H1 (cell line): Measurements from ENCODE around the gene GFPT1. TPM values are rescaled to one million over a fixed set of nuclear protein-coding genes. Genes with fewer than 3 reads are reported as not detected.

ENCODE experiments used
- CTCF ChIA-PET: fragments of 300-600 bp; sonication (Branson Sonifier 250); formaldehyde crosslinking; loops from one replicate; lab custom pipeline; 2021; ENCODE audit not compliant: partially characterized antibody; lab: Charles Lee
- POLR2A ChIA-PET: fragments of 300-600 bp; sonication (Branson Sonifier 250); formaldehyde crosslinking; loops from one replicate; lab custom pipeline; 2021; ENCODE audit warnings: inconsistent platforms; ENCODE audit not compliant: partially characterized antibody; lab: Charles Lee
- DNase-seq, 2 experiments: peaks; one replicate each; pipeline versions ENCODE4 v3.0.0 to v3.0.0-alpha.2; 2010 to 2022; ENCODE audit warnings: low spot score in 2 of 2, low read depth in 1 of 2, mixed read lengths in 1 of 2
- FAIRE-seq: peaks from 2 replicates; lab custom pipeline; 2011; peaks lifted over from hg19 to GRCh38; lab: Jason Lieb, UNC
- H2AFZ ChIP-seq: 2 replicates; pipeline ENCODE4 v1.8.1; 2012; ENCODE audit warnings: low read length, inconsistent platforms
- H2AK5ac ChIP-seq: 2 replicates; pipeline ENCODE4 v1.6.1; 2013; ENCODE audit warnings: low read depth, low read length
- H2BK120ac ChIP-seq: replicated peaks from 2 replicates; pipeline ENCODE3; 2013; ENCODE audit warnings: low read depth, low read length, inconsistent platforms
- H2BK12ac ChIP-seq: 2 replicates; pipeline ENCODE4 v1.6.1; 2013; ENCODE audit warnings: low read depth, low read length
- H2BK15ac ChIP-seq: 2 replicates; pipeline ENCODE4 v1.6.1; 2013; ENCODE audit warnings: low read length
- H2BK20ac ChIP-seq: 2 replicates; pipeline ENCODE4 v1.6.1; 2013; ENCODE audit warnings: low read length
- H2BK5ac ChIP-seq: 2 replicates; pipeline ENCODE4 v1.6.1; 2013; ENCODE audit warnings: low read depth, low read length
- H3K14ac ChIP-seq: 2 replicates; pipeline ENCODE4 v1.6.1; 2013; ENCODE audit warnings: inconsistent platforms; ENCODE audit not compliant: insufficient read length
- H3K18ac ChIP-seq: 2 replicates; pipeline ENCODE4 v1.6.1; 2013; ENCODE audit warnings: low read length; ENCODE audit errors: extremely low read depth
- H3K23ac ChIP-seq: 2 replicates; pipeline ENCODE4 v1.6.1; 2013; ENCODE audit warnings: inconsistent platforms; ENCODE audit not compliant: insufficient read length
- H3K23me2 ChIP-seq: 2 replicates; pipeline ENCODE4 v1.6.1; 2013; ENCODE audit warnings: low read depth, low read length
- H3K27ac ChIP-seq: 2 replicates; pipeline ENCODE4 v1.6.1; 2011; ENCODE audit warnings: low read depth, low read length, inconsistent platforms
- H3K27me3 ChIP-seq, 4 experiments: replicated peaks in 1 of 4; 1 replicate in 1 of 4; 2 replicates in 3 of 4; pipeline versions ENCODE4 v1.6.1 to v1.8.1; 2011 to 2013; ENCODE audit warnings: low read length in 3 of 4, mild to moderate bottlenecking in 3 of 4, inconsistent platforms in 2 of 4, mixed read lengths in 2 of 4, moderate library complexity in 1 of 4; ENCODE audit not compliant: control insufficient read depth in 3 of 4, insufficient read depth in 3 of 4; ENCODE audit errors: extremely low read depth in 1 of 4
- H3K36me3 ChIP-seq, 4 experiments: 2 replicates each; pipeline versions ENCODE4 v1.6.1 to v1.8.1; 2011 to 2013; ENCODE audit warnings: mild to moderate bottlenecking in 4 of 4, low read length in 3 of 4, moderate library complexity in 2 of 4, control low read depth in 1 of 4, inconsistent platforms in 1 of 4; ENCODE audit not compliant: insufficient read depth in 4 of 4, control insufficient read depth in 2 of 4
- H3K4ac ChIP-seq: replicated peaks from 2 replicates; pipeline ENCODE3; 2013; ENCODE audit warnings: low read length, low read depth, mixed read lengths, inconsistent platforms; ENCODE audit not compliant: insufficient read length
- H3K4me1 ChIP-seq, 4 experiments: replicated peaks in 1 of 4; 1 replicate in 1 of 4; 2 replicates in 3 of 4; pipeline versions ENCODE4 v1.6.1 to v1.8.1; 2011 to 2013; ENCODE audit warnings: low read length in 3 of 4, inconsistent platforms in 2 of 4, mixed read lengths in 1 of 4; ENCODE audit not compliant: insufficient read depth in 4 of 4, control insufficient read depth in 3 of 4
- H3K4me2 ChIP-seq, 2 experiments: 2 replicates each; pipeline versions ENCODE4 v1.6.1 to v1.8.1; 2011 to 2013; ENCODE audit warnings: low read depth in 2 of 2, low read length in 2 of 2, control low read depth in 1 of 2, inconsistent platforms in 1 of 2, mild to moderate bottlenecking in 1 of 2; ENCODE audit not compliant: insufficient read depth in 1 of 2
- H3K4me3 ChIP-seq, 4 experiments: fragments of 200-600, 300-600 bp in 1 of 4; sonication (generic), shearing (Covaris generic), sonication (Bioruptor Twin) in 1 of 4; 2 replicates each; pipeline versions ENCODE4 v1.5.1 to v1.8.1; 2011 to 2016; ENCODE audit warnings: low read length in 4 of 4, low read depth in 3 of 4, control low read depth in 2 of 4, inconsistent platforms in 2 of 4, mild to moderate bottlenecking in 2 of 4, mixed read lengths in 1 of 4, moderate library complexity in 1 of 4; ENCODE audit not compliant: insufficient read depth in 2 of 4; ENCODE audit errors: extremely low read depth in 1 of 4
- H3K56ac ChIP-seq: replicated peaks from 2 replicates; pipeline ENCODE3; 2013; ENCODE audit warnings: low read depth, mild to moderate bottlenecking, mixed read lengths, low read length, inconsistent platforms; ENCODE audit not compliant: insufficient read length
- H3K79me1 ChIP-seq: 2 replicates; pipeline ENCODE4 v1.6.1; 2013; ENCODE audit warnings: low read depth, low read length, control low read depth
- H3K79me2 ChIP-seq, 2 experiments: 2 replicates each; pipeline versions ENCODE4 v1.6.1 to v1.8.1; 2012 to 2013; ENCODE audit warnings: low read length in 2 of 2, mild to moderate bottlenecking in 2 of 2, inconsistent platforms in 1 of 2; ENCODE audit not compliant: insufficient read depth in 2 of 2, control insufficient read depth in 1 of 2
- H3K9ac ChIP-seq, 4 experiments: replicated peaks in 1 of 4; 1 replicate in 1 of 4; 2 replicates in 3 of 4; pipeline versions ENCODE4 v1.6.1 to v1.8.1; 2011 to 2013; ENCODE audit warnings: low read depth in 3 of 4, low read length in 3 of 4, control low read depth in 2 of 4, mild to moderate bottlenecking in 2 of 4, moderate library complexity in 2 of 4, inconsistent platforms in 1 of 4; ENCODE audit errors: extremely low read depth in 1 of 4
- H3K9me3 ChIP-seq, 2 experiments: 2 replicates each; pipeline versions ENCODE4 v1.6.1 to v1.8.1; 2012 to 2013; ENCODE audit warnings: mild to moderate bottlenecking in 2 of 2, moderate library complexity in 2 of 2, control low read depth in 1 of 2, inconsistent platforms in 1 of 2, low read depth in 1 of 2, low read length in 1 of 2, mixed read lengths in 1 of 2; ENCODE audit not compliant: insufficient read depth in 2 of 2
- H4K20me1 ChIP-seq, 2 experiments: replicated peaks in 1 of 2; 2 replicates each; pipeline versions ENCODE3 to v1.8.1; 2011 to 2013; ENCODE audit warnings: inconsistent platforms in 2 of 2, low read length in 2 of 2, mild to moderate bottlenecking in 1 of 2; ENCODE audit not compliant: insufficient read depth in 2 of 2, control insufficient read depth in 1 of 2
- H4K5ac ChIP-seq: 2 replicates; pipeline ENCODE4 v1.6.1; 2013; ENCODE audit warnings: low read length, low read depth, mixed read lengths, inconsistent platforms; ENCODE audit not compliant: insufficient read length
- H4K8ac ChIP-seq: 2 replicates; pipeline ENCODE4 v1.8.0; 2013; ENCODE audit warnings: mild to moderate bottlenecking, moderate library complexity, low read length, inconsistent platforms; ENCODE audit not compliant: insufficient read depth; ENCODE audit errors: extremely low read depth
- H4K91ac ChIP-seq: replicated peaks from 2 replicates; pipeline ENCODE3; 2013; ENCODE audit warnings: low read length, mixed read lengths, inconsistent platforms; ENCODE audit not compliant: insufficient read length
- BACH1 ChIP-seq: IDR thresholded peaks from 2 replicates; pipeline ENCODE4 v1.6.1; 2012; ENCODE audit warnings: low read length, improper control_type of control experiment
- GABPA ChIP-seq: IDR thresholded peaks from 2 replicates; pipeline ENCODE4 v1.6.1; 2011; ENCODE audit warnings: mild to moderate bottlenecking, low read length, moderate library complexity, borderline replicate concordance; ENCODE audit not compliant: insufficient read depth
- HDAC2 ChIP-seq, 2 experiments: fragments of 300-600 bp in 1 of 2; sonication (generic) in 1 of 2; IDR thresholded peaks; 2 replicates each; pipeline ENCODE4 v1.6.1; 2011 to 2012; ENCODE audit warnings: low read depth in 2 of 2, low read length in 2 of 2, mild to moderate bottlenecking in 2 of 2, moderate library complexity in 2 of 2, borderline replicate concordance in 1 of 2, inconsistent platforms in 1 of 2
- JUN ChIP-seq: IDR thresholded peaks from 2 replicates; pipeline ENCODE4 v1.6.1; 2011; ENCODE audit warnings: low read depth, mild to moderate bottlenecking, improper control_type of control experiment, low read length
- NRF1 ChIP-seq: IDR thresholded peaks from 2 replicates; pipeline ENCODE4 v1.6.1; 2011; ENCODE audit warnings: mild to moderate bottlenecking, low read depth, low read length, improper control_type of control experiment
- RNF2 ChIP-seq: fragments of 200-900, 300-1000 bp; sonication (generic); IDR thresholded peaks from 2 replicates; pipeline ENCODE4 v1.7.1; 2016; ENCODE audit warnings: borderline replicate concordance, low read depth, mild to moderate bottlenecking, antibody characterized with exemption, low read length; ENCODE audit not compliant: poor library complexity, severe bottlenecking; ENCODE audit errors: missing control alignments
- SRF ChIP-seq: IDR thresholded peaks from 2 replicates; pipeline ENCODE4 v1.6.1; 2011; ENCODE audit warnings: mild to moderate bottlenecking, low read depth, low read length, moderate library complexity
- WGBS, 2 experiments: shearing (Covaris generic) in 1 of 2; methylation state at CpG; one replicate each; pipeline versions ENCODE4 v1.1.6 to v1.1.7; 2013 to 2015; ENCODE audit warnings: low lambda C conversion rate in 2 of 2, mixed read lengths in 2 of 2, inconsistent platforms in 1 of 2, low coverage in 1 of 2, missing lambda C conversion rate in 1 of 2; ENCODE audit not compliant: insufficient replicate concordance in 2 of 2, insufficient coverage in 1 of 2, insufficient read length in 1 of 2; ENCODE audit errors: extremely low coverage in 1 of 2, missing lambda C conversion rate in 1 of 2; 5-methylcytosine and 5-hydroxymethylcytosine counted together
- polyA plus RNA-seq, 7 experiments: library from polyadenylated mRNA; depleted of rRNA in 3 of 7; stranded (reverse) in 5 of 7; unstranded in 2 of 7; fragments of >200 nt in 5 of 7; fragments of 200-250 nt in 2 of 7; gene quantifications; 1 replicate in 5 of 7; 2 replicates in 1 of 7; 4 replicates in 1 of 7; pipeline versions ENCODE4 v1.2.1 to v1.2.3, GENCODE V29; 2011 to 2013; ENCODE audit warnings: missing spikeins in 2 of 7, mixed read lengths in 2 of 7
- total RNA-seq: library from RNA; stranded (reverse); fragmentation: NEBNext Ultra II Directional; extraction: Animal tissue kit (Norgen Biotek cat#: 25700); gene quantifications from 2 replicates; pipeline ENCODE4 v1.2.1, GENCODE V29; 2021

The GFPT1 gene
- total and polyA plus RNA-seq, 2 of the 8 experiments (the other 6 are each of a cell fraction or from before 2014, with no cell fraction given): 13.3 to 76.2 TPM

DNA sequence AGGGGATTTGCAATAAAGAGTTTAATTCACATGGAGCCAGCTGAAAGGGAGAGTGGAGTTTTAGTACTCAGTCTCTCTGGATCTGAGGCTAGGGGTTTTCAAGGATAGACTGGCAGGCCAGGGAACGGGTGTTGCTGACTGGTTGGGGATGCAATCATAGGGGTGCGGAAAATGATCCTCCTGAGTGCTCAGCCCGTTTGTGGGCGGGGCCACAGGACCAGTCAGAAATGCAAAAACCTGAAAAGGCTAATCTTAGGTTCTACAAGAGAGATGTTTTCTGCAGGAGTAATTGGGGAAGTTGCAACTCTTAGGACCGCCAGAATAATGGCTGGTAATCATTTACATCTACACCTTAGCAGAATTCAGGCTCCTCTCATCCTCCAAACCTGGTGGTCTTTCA is 47.7 kb upstream of the GFPT1 start:
- Histone ChIP-seq H3K18ac (no peak overlapping the region), H3K9me3 (no peaks in the 10 kb centered on the region), H3K9ac (no peak overlapping the region), H3K4me3 (no peak overlapping the region), H4K91ac (no peak overlapping the region), H4K20me1 (peaks cover 0 to 2% of the 10 kb centered on the region in 2 experiments), H2BK120ac (no peak overlapping the region), H3K56ac (no peak overlapping the region), H3K4me2 (no peak overlapping the region), H3K79me1 (no peaks in the 10 kb centered on the region), H2BK15ac (no peak overlapping the region), H2AK5ac (no peak overlapping the region), H3K4me1 (peaks cover 4 to 5% (median 4%) of the 10 kb centered on the region in 4 experiments), H3K27me3 (no peaks in the 10 kb centered on the region), H4K8ac (no peak overlapping the region), H3K14ac (no peak overlapping the region), H2AFZ (no peak overlapping the region), H2BK5ac (no peak overlapping the region), H2BK12ac (no peak overlapping the region), H3K23ac (no peak overlapping the region), H3K4ac (no peak overlapping the region), H3K36me3 (peaks cover 0 to 2% (median 0%) of the 10 kb centered on the region in 4 experiments; a peak in 2 of 8 replicates), H3K27ac (no peak overlapping the region), H3K79me2 (peaks cover 0 to 10% of the 10 kb centered on the region in 2 experiments; a peak in 2 of 4 replicates), H4K5ac (no peak overlapping the region), H2BK20ac (no peak overlapping the region), H3K23me2 (peaks cover 3% of the 10 kb centered on the region; the same call in 1 of the 2 replicates)
- ChIA-PET CTCF (interaction anchor here (1.9 kb wide), 1 partner anchor 59 kb away, joined by 4 read pairs; no protein-coding TSS in a partner anchor), POLR2A (no interaction called here)
- no peak for FAIRE-seq
- TF ChIP-seq NRF1 (no peak), RNF2 (no peak), JUN (no peak), SRF (no peak), GABPA (no peak), HDAC2 (IDR thresholded peaks at IDR 0.05; ENCODE audit: borderline replicate concordance in 1 of 2, low read depth in 2 of 2, low read length in 2 of 2) (no peak), BACH1 (no peak)
- no peak for DNase-seq
- WGBS, 2 experiments: 70% methylated on average over 5 of the region's 5 CpGs; no CpG with 5 or more reads in 1 of the 2 experiments
